Measurements from ENCODE around the gene PSEN1.

Gene PSEN1

DNA sequence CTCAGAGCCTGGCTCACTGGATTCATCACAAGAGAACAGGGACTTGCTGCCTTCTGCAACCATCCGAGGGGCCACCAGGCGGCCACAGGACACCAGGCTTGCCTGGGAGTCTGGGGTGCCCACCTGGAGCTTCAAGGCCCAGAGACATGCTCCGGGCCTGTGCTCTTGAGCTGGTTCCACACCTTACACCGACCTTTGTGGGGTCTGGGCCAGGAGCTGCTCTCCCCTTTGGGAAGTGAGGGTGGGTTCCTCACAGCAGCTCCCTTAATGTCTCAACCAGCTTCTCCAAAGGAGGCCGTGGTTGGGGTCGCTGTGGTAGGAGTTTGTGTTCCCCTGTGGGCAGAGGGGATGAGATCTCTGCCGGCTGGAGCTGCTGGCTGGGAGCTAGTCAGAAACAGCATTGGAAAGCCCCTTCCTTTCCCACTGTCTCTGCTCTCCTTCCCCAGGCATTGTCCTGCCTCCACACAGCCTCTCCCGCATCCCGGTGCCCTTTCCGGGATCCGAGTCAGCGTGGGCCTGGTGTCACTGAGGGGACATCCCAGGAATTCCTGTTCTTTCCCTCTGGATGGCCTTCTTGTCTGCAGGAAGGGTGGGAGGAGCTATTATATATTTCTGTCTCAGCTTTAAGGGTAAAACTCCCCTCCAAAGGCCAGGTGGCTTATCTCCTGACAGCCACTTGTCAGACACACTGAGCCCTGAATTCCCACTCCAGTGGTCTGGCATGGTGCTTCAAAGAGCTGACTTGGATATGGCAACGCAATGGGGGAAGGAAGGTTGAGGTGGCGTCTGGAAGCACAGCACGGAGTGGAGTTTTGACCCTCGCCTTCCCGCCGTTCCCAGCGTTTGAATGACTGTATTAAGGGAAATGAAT, 95.9 kb downstream of the PSEN1 start:
- in situ Hi-C loops (cut with MboI; ENCODE audit: low pct_unique_long_range_greater_than_20kb, low sequenced_read_pairs, unreplicated experiment), result no loop called here
- TF ChIP-seq, protein P1, sequence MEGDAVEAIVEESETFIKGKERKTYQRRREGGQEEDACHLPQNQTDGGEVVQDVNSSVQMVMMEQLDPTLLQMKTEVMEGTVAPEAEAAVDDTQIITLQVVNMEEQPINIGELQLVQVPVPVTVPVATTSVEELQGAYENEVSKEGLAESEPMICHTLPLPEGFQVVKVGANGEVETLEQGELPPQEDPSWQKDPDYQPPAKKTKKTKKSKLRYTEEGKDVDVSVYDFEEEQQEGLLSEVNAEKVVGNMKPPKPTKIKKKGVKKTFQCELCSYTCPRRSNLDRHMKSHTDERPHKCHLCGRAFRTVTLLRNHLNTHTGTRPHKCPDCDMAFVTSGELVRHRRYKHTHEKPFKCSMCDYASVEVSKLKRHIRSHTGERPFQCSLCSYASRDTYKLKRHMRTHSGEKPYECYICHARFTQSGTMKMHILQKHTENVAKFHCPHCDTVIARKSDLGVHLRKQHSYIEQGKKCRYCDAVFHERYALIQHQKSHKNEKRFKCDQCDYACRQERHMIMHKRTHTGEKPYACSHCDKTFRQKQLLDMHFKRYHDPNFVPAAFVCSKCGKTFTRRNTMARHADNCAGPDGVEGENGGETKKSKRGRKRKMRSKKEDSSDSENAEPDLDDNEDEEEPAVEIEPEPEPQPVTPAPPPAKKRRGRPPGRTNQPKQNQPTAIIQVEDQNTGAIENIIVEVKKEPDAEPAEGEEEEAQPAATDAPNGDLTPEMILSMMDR (IDR thresholded peaks at IDR 0.05; ENCODE audit: extremely low read depth, insufficient read depth, missing control alignments), result peak; percentile 62
- peak; percentile 59 for DNase-seq (ENCODE audit: low spot score)

DNA sequence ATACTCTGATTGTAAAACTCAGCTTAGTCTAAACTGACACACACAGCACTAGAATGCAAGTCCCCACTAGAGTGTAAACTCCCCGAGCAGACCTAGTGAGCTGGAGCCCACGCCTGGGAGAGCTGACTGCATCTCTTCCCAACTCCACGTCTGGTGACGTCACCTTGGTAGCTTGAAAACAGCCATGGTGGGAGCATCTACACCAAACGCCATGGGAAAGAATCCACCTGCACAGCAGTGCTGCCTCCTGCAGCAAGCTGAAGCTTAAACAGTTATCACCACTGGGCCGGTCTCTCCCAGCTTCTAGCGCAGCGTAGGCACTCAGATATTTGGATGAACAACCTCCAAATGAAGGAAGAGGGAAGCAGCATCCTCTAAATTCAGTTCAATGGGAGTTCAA, 96.7 kb downstream of the PSEN1 start:
- no peak for DNase-seq (ENCODE audit: low spot score)
- TF ChIP-seq, protein P1 (IDR thresholded peaks at IDR 0.05; ENCODE audit: extremely low read depth, insufficient read depth, missing control alignments), result no peak
- in situ Hi-C loops (cut with MboI; ENCODE audit: low pct_unique_long_range_greater_than_20kb, low sequenced_read_pairs, unreplicated experiment), result no loop called here

DNA sequence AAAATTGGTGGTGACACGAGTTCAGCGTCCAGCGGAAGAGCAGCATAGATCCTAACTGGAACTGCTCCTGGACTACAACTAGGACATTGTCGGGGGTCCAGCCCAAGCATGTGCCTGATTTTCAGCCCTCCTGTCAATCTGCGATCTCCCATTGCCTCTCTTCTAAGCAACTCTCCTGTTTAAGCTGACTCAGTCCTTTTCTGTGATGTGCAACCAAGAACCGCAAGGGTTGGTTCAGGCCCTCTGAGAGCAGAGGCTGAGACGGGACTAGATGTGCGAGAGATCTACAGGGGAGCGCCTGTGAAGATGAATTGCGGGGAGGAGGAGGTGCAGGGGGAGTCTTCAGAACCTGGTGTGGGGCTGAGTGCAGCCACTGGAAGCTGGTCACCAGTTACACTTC, 97.3 kb downstream of the PSEN1 start:
- in situ Hi-C loops (cut with MboI; ENCODE audit: low pct_unique_long_range_greater_than_20kb, low sequenced_read_pairs, unreplicated experiment), result no loop called here
- no peak for DNase-seq (ENCODE audit: low spot score)
- TF ChIP-seq, protein P1 (IDR thresholded peaks at IDR 0.05; ENCODE audit: extremely low read depth, insufficient read depth, missing control alignments), result no peak

DNA sequence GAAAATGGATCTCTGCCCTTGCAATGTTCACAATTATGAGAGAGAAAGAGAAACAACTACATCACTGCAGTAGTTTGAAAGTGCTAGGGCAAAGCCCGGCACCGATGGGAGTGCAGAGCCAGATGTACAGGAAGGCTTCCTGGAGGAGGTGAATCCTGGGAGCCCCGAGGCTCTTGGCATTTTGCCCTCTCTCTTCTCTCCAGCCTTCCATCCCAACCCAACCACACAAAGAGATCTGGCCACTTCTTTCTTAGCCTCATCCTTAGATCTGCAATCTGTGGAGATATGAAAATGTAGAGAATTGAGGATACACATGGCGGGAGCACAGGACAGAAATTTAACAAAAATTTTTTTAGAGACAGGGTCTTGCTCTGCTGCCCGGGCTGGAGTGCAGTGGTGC, 97.7 kb downstream of the PSEN1 start:
- in situ Hi-C loops (cut with MboI; ENCODE audit: low pct_unique_long_range_greater_than_20kb, low sequenced_read_pairs, unreplicated experiment), result no loop called here
- TF ChIP-seq, protein P1 (IDR thresholded peaks at IDR 0.05; ENCODE audit: extremely low read depth, insufficient read depth, missing control alignments), result no peak
- no peak for DNase-seq (ENCODE audit: low spot score)

DNA sequence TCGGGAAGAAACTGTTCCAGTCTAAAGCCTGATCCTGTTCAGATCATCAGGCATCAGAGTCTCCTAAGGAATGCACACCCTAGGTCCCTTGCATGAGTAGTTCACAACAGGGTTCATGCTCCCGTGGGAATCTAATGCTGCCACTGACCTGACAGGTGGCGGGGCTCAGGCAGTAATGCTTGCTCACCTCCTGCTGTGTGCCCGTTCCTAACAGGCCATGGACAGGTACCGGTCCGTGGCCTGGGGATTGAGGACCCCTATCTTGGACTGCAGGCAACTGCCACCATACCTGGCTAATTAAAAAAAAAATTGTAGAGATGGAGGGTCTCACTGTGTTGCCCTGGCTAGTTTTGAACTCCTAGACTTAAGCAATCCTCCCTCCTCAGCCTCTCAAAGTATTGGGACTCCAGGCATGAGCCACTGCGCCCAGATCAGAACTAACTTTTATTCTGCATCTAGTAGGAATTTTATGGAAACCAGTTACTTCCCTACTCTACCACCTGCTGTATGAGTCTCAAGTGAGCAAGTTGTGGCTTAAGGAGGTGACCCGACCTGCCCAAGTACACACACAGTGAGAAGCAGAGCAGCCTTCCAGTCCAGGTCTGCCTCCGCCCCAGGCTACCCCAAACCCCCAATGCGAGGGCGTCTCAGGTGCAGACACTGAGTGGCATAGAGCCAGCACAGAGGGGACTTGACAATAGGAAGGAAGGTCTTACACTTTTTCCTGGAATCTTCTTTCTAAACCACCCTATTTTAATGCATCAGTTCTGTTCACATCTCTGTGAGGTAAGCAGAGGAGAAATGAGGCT, 98.5 kb downstream of the PSEN1 start:
- DNase-seq (ENCODE audit: low spot score), result no peak
- in situ Hi-C loops (cut with MboI; ENCODE audit: low pct_unique_long_range_greater_than_20kb, low sequenced_read_pairs, unreplicated experiment), result no loop called here
- TF ChIP-seq, protein P1 (IDR thresholded peaks at IDR 0.05; ENCODE audit: extremely low read depth, insufficient read depth, missing control alignments), result no peak

DNA sequence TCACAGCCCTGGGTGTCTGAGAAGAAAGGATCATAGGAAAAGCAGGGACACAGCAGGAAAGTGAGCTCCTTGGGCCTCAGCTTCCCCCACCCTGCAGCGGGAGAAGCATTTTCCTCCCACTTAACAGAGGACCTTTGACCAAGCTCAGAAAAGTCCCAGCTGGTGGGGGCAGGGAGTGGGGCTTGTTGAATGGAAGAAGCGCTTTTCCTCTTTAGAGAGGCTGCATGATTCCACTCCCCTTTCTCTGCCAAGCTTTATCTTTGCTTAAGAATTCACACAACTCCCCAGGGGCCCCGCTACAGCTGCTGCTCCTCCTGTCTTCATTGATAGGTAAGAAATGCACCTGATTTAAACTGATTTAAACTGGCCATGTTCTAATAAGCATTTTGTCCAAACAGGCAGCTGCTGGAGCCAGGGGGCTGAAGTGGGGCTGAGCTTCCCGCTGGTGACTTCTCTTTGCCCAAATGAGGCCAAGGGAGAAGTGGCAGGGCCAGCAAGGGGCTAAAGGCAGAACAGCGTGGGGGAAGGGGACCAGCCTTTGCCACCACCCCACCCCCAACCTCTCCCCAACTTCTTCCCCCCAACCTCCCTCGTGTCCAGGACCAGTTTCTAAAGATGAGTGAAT, 99.3 kb downstream of the PSEN1 start:
- no peak for DNase-seq (ENCODE audit: low spot score)
- in situ Hi-C loops (cut with MboI; ENCODE audit: low pct_unique_long_range_greater_than_20kb, low sequenced_read_pairs, unreplicated experiment), result no loop called here

More for the DNA sequence above, 99.3 kb downstream of the PSEN1 start:
- TF ChIP-seq, protein P1 (IDR thresholded peaks at IDR 0.05; ENCODE audit: extremely low read depth, insufficient read depth, missing control alignments), result no peak
